Mucosa of stomach (tissue), 1 donor: Measurements from ENCODE around the gene TUBB6.

Experiments used
- H3K27me3 ChIP-seq: one replicate; pipeline ENCODE4 v1.7.0; 2013; ENCODE audit warnings: mild to moderate bottlenecking, low read length; ENCODE audit not compliant: control insufficient read depth, insufficient read depth
- H3K36me3 ChIP-seq: one replicate; pipeline ENCODE4 v1.7.0; 2013; ENCODE audit warnings: low read length; ENCODE audit not compliant: control insufficient read depth, insufficient read depth
- H3K4me1 ChIP-seq: one replicate; pipeline ENCODE4 v1.7.0; 2013; ENCODE audit warnings: mild to moderate bottlenecking, low read length; ENCODE audit not compliant: control insufficient read depth, insufficient read depth
- H3K4me3 ChIP-seq: one replicate; pipeline ENCODE4 v1.7.0; 2013; ENCODE audit warnings: low read length
- H3K9ac ChIP-seq: one replicate; pipeline ENCODE4 v1.7.0; 2013; ENCODE audit warnings: mild to moderate bottlenecking, low read length, moderate library complexity
- H3K9me3 ChIP-seq: one replicate; pipeline ENCODE4 v1.7.0; 2013; ENCODE audit warnings: mild to moderate bottlenecking, low read length, moderate library complexity; ENCODE audit not compliant: control insufficient read depth
- donor health status: Pancreatic carcinoma.

TUBB6 gene

DNA sequence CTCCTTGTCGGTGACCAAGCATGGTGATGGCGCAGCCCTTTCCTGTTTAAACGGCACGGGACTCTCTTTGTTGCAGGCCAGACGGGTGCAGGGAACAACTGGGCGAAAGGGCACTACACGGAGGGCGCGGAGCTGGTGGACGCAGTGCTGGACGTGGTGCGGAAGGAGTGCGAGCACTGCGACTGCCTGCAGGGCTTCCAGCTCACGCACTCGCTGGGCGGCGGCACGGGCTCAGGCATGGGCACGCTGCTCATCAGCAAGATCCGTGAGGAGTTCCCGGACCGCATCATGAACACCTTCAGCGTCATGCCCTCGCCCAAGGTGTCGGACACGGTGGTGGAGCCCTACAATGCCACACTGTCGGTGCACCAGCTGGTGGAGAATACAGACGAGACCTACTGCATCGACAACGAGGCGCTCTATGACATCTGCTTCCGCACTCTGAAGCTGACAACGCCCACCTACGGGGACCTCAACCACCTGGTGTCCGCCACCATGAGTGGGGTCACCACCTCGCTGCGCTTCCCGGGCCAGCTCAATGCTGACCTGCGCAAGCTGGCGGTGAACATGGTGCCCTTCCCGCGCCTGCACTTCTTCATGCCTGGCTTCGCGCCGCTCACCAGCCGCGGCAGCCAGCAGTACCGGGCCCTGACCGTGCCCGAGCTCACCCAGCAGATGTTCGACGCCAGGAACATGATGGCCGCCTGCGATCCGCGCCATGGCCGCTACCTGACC lies 17.1 kb downstream of the TUBB6 start:
- Histone ChIP-seq H3K27me3 (no peaks in the 10 kb centered on the region), H3K4me3 (no peak overlapping the region), H3K9me3 (no peaks in the 10 kb centered on the region), H3K4me1 (peaks cover 19% of the 10 kb centered on the region), H3K9ac (no peak overlapping the region), H3K36me3 (peaks cover 4% of the 10 kb centered on the region)

DNA sequence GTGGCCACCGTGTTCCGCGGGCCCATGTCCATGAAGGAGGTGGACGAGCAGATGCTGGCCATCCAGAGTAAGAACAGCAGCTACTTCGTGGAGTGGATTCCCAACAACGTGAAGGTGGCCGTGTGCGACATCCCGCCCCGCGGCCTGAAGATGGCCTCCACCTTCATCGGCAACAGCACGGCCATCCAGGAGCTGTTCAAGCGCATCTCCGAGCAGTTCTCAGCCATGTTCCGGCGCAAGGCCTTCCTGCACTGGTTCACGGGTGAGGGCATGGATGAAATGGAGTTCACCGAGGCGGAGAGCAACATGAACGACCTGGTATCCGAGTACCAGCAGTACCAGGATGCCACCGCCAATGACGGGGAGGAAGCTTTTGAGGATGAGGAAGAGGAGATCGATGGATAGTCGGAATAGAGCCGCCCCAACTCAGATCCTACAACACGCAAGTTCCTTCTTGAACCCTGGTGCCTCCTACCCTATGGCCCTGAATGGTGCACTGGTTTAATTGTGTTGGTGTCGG lies 17.7 kb downstream of the TUBB6 start:
- peaks cover 19% of the 10 kb centered on the region for H3K4me1 ChIP-seq
- H3K9ac ChIP-seq, result no peak overlapping the region
- no peaks in the 10 kb centered on the region for H3K9me3 ChIP-seq
- no peak overlapping the region for H3K4me3 ChIP-seq
- no peaks in the 10 kb centered on the region for H3K27me3 ChIP-seq
- peaks cover 4% of the 10 kb centered on the region for H3K36me3 ChIP-seq

DNA sequence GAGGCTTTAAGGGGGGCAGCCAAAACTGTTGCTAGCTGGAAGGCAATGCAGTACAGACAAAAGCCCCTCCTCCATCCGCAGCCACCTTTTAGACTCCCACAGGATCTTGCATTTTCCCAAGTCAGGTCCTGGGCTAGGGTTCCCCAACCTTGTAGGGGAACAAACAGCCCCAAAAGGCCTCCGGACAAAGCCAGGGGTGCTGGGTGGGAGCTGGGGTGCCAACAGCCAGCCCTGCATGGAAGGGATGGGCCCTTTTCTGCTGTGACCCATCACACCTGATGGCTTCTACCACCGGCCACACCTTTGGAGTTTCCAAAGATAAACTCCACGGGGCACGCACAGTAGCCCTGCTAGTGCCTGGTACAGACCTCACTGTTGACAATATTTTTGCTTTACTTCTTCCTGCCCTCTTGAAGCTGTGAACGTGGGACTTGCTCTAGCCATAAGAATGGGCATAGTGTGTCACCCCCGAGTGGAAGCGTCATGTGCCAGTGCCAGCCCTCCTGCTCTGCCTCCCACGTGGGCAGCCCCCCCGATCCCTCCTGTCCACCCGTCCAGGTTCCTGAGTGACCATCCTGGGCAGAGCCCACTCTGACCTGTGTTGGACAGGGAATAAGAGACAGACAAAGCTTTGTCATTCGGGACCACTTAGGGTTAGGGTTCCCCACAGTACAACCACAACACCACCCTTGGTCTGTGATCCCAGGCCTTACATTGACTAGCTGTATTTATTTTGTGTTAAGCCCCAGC lies 18.8 kb downstream of the TUBB6 start:
- Histone ChIP-seq H3K4me3 (no peak overlapping the region), H3K4me1 (peaks cover 19% of the 10 kb centered on the region), H3K9ac (no peak overlapping the region), H3K9me3 (no peaks in the 10 kb centered on the region), H3K27me3 (no peaks in the 10 kb centered on the region), H3K36me3 (peaks cover 4% of the 10 kb centered on the region)

DNA sequence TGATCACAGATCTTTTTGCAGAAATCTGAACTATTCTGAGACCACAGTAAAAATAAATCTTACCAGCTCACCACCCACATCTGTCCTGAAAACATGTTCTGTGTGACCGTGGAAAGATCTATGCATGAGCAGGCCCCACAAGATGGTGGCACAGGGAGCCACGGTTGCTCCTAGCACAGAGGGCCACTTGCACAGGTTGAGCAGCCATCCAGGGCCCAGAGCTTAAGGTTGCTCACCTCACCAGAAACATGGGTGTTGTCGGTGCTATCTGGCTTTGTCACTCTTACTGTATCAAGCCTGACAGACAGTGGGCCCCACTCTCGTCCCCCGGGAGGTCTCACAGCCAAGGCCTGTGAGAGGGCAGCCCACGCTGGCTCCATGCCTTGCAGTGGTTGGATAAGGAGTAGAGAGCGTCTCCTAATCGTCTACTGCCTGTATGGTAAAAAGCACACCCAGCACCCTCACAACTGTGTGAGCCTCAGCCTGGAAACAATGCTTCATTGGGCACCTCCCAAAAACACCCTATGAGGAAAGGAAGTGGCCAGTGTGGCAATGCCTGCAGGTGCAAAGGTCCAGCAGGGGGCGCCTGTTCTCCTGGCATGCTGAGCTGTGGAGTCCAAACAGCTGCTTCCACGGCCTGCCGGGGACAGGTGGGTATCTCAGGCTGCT lies 19.6 kb downstream of the TUBB6 start:
- no peaks in the 10 kb centered on the region for H3K27me3 ChIP-seq
- H3K4me3 ChIP-seq, result no peak overlapping the region
- H3K36me3 ChIP-seq, result peaks cover 4% of the 10 kb centered on the region
- H3K9me3 ChIP-seq, result no peaks in the 10 kb centered on the region
- no peak overlapping the region for H3K9ac ChIP-seq
- peaks cover 19% of the 10 kb centered on the region for H3K4me1 ChIP-seq

DNA sequence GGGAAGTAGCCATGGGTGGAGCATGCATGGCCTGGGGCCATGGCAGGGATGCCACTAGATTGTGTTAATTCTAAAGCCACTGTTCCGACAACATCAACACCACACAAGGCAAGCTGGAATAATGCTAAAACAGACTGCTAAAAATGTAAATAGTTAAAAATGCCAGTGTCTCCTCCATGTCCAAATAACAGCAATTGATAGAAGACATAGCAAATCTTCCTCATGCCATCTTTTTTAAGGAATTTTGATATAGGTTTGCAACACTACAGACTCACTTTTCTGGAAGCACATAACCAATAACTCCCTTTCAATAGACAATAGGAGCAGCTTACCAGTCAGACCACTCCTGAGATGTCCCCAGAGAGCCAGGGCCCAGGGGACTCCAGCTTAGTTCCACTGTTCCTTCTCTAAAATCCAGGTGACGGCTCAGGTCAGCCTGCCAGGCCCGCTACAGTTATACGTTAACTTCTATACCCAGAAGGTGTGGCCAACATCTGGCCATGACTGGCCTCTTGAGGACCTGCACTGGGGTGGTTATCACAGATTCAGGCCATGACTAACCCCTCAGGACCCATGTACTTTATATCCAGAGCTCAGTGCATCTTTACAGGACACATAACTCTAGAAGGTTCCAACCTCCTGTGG lies 20.3 kb downstream of the TUBB6 start:
- Histone ChIP-seq H3K36me3 (peaks cover 4% of the 10 kb centered on the region), H3K9me3 (no peaks in the 10 kb centered on the region), H3K4me1 (peaks cover 19% of the 10 kb centered on the region), H3K9ac (no peak overlapping the region), H3K4me3 (no peak overlapping the region), H3K27me3 (no peaks in the 10 kb centered on the region)

DNA sequence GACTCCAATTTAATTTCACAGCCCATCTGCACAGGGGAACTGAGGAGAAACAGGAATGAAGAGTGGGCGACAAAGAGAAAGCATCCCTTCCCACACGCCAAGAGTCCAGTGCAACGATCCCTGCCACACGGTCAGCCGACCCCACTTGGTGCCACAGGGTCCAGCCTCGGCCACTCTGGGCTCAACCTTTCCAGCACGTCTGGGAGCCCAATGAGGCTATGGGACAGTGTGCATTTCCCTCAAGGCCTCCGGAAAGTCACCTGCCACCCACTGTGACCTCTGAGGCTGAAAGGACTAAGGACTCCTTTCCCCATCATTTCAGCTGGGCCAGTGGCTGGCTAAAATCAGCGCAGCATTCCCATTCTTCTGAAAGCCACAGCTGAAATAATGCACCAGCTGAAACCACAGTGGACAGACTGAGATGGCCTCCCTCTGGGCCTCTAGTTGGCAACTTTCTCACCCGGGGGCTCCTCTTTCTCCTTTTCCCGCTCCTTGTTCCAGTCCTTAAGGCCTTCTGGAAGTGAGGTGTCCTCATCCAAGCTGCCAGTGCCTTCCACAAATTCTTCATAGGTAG lies 21.2 kb downstream of the TUBB6 start:
- Histone ChIP-seq H3K9me3 (no peaks in the 10 kb centered on the region), H3K36me3 (peaks cover 4% of the 10 kb centered on the region), H3K4me1 (peaks cover 19% of the 10 kb centered on the region), H3K27me3 (no peaks in the 10 kb centered on the region), H3K9ac (no peak overlapping the region), H3K4me3 (no peak overlapping the region)

DNA sequence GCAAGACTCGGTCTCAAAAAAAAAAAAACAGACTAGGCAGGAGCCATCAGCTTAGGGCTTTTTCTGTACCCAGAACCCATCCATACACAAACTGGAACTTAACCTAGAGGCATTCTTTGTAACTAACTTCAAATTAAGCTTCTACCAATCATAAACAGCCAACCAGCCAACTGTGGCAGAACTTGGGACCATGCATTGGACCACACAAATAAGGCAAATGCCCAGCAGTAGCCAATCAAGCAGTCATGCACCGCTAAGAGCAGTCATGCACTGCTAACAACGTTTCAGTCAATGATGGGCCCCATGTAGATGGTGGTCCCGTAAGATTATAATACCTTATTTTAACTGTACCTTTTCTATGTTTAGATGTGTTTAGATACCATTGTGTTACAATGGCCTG lies 22.7 kb downstream of the TUBB6 start:
- H3K9me3 ChIP-seq, result no peaks in the 10 kb centered on the region
- H3K4me3 ChIP-seq, result no peak overlapping the region
- no peaks in the 10 kb centered on the region for H3K27me3 ChIP-seq
- H3K36me3 ChIP-seq, result peaks cover 8% of the 10 kb centered on the region
- no peak overlapping the region for H3K9ac ChIP-seq
- peaks cover 24% of the 10 kb centered on the region for H3K4me1 ChIP-seq

DNA sequence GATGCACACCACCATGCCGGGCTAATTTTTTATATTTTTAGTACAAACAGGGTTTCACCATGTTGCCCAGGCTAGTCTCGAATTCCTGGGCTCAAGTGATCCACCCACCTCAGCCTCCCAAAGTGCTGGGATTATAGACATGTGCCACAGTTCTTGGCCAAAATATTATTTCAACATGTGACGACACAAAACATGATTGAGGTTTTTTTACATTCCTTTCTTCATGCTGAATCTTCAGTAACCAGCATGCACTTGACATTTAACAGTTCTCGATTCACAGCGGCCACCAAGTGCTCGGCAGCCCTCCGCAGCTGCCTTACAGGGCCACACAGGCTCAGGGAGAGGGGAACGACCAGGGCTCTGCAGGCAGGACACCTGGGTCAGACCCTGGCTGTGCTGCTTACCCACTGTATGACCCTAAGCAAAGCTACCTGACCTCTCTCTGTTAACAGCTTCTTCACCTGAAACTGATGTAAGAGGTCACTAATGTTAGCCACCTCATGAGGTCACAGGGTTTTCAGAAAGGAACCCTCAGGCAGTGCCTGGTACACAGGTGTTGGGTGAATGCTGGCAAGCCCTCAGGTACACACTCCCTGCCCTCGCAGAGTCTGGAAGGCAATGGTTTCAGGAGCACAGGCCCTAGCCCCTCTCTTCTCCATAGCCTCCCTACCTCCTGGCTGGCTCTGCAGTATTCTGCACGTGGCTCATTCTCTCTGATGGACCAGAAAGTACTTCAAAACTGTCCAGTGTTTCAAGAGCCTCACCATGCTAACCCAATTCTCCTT lies 25.7 kb downstream of the TUBB6 start:
- Histone ChIP-seq H3K4me1 (peaks cover 21% of the 10 kb centered on the region), H3K36me3 (peaks cover 10% of the 10 kb centered on the region), H3K4me3 (no peak overlapping the region), H3K27me3 (no peaks in the 10 kb centered on the region), H3K9ac (no peak overlapping the region), H3K9me3 (no peaks in the 10 kb centered on the region)

DNA sequence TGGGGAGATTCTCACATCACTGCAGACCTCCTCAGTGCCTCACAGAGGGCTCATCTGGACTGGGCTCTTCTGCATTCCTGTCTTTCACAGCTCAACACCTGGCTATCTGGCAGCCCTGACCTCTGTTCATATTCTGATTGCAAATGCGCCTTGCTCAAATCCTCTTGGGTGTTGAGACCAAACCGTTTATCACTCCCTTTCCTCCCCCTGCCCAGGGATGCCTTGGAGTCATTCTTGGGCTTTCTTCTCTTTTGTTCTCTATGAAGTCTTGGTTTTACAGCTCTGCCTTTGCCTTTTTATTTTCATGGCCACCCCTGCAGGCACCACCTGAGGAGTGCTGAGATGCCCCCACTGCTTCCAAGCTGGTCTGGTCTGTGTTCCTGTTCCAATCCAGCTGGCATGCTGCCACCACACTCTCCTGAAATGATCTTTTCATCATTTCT lies 26.3 kb downstream of the TUBB6 start:
- Histone ChIP-seq H3K4me1 (peaks cover 21% of the 10 kb centered on the region), H3K9ac (no peak overlapping the region), H3K9me3 (no peaks in the 10 kb centered on the region), H3K27me3 (no peaks in the 10 kb centered on the region), H3K36me3 (peaks cover 10% of the 10 kb centered on the region), H3K4me3 (no peak overlapping the region)

DNA sequence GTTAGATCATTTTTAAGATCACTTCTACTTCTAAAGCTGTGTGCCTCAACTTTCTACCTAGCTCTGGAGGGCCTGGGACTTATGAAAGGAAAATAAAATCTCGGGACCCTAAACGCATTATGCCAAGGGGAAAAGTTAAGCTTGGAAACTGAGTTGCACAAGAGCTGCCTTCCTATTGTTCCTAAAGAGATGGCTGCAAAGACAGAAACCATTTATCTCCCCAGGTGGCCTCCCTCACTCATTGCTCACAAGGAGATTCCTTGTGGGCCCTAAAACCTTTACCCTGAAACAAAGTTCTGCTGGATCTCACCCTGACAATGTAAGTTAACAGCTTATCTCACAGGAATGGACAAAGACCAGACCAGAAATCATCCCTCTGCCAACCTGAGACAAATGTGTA lies 26.8 kb downstream of the TUBB6 start:
- peaks cover 21% of the 10 kb centered on the region for H3K4me1 ChIP-seq
- H3K4me3 ChIP-seq, result no peak overlapping the region
- no peak overlapping the region for H3K9ac ChIP-seq
- no peaks in the 10 kb centered on the region for H3K27me3 ChIP-seq
- no peaks in the 10 kb centered on the region for H3K9me3 ChIP-seq
- peaks cover 10% of the 10 kb centered on the region for H3K36me3 ChIP-seq

DNA sequence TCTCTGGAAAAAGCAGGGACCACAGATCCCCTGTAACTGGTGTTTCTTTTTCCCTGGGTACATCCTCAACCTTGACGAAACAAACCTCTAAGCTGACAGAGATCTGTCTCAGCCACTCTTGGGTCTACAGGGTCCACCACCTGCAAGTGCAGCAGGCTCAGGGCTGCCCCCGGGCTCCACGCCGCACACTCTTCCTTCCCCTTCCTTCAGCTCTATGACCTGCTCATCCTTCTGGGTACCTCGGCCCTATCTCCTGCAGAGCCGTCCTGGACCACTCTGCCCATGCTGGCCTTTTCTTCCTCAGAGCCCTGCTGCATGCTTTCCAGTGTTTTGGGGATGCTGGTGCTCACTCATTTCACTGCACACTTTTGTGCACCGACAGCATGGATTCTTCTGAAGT lies 27.5 kb downstream of the TUBB6 start:
- Histone ChIP-seq H3K9me3 (no peaks in the 10 kb centered on the region), H3K27me3 (no peaks in the 10 kb centered on the region), H3K9ac (no peak overlapping the region), H3K4me3 (no peak overlapping the region), H3K36me3 (peaks cover 10% of the 10 kb centered on the region), H3K4me1 (peaks cover 21% of the 10 kb centered on the region)
